AG04449 (cell line): ENCODE results near the gene MRM3.

Source experiments
- CTCF ChIA-PET: fragments of 350-600 bp; formaldehyde crosslinking; extraction: SDS; loops from one replicate; lab custom pipeline; 2021; ENCODE audit warnings: antibody characterized with exemption; lab: Yijun Ruan, JAX
- POLR2A ChIA-PET: fragments of 400-600, 350-600 bp; formaldehyde crosslinking; extraction: SDS; loops from one replicate; lab custom pipeline; 2020; ENCODE audit warnings: antibody characterized with exemption, inconsistent platforms; lab: Yijun Ruan, JAX
- DNase-seq: peaks from one replicate; pipeline ENCODE4 v3.0.0-alpha.2; 2010; ENCODE audit warnings: low read depth, low spot score
- H3K4me3 ChIP-seq: 2 replicates; pipeline ENCODE4 v1.5.1; 2011; ENCODE audit warnings: low read depth, mild to moderate bottlenecking, control low read depth, low read length
- CTCF ChIP-seq: IDR thresholded peaks from one replicate; pipeline ENCODE4 v1.5.1; 2011; ENCODE audit warnings: mild to moderate bottlenecking, moderate library complexity, low read length, control low read depth, inconsistent platforms; ENCODE audit not compliant: insufficient read depth; ENCODE audit errors: missing control alignments

The MRM3 gene

DNA sequence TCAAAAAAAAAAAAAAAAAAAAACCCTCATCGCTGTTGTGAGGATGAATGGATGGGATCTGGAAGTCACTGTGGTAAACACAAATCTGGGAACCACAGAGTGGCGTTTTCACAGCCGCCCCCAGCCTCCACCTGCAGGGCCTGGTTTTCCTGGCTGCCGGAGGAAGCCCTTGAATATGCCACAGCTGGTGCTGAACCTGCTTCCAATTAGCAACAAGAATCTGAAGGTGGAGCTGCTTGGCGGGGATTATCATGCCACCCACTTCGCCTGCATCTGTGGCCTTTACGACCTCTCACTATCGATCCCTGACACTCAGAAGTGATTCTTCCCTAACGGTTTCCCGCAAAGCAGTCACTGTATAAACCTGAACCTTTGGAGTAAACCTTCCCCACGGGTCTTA is 16.1 kb downstream of the MRM3 start:
- POLR2A ChIA-PET: no interaction called here
- DNase-seq: no peak
- CTCF ChIA-PET: interaction anchor here (0.9 to 9.3 kb wide), 7 partner anchors 45 to 386 kb away, joined by 3 to 157 read pairs (median 4); partner anchors contain the start of gene NXN
- TF ChIP-seq CTCF: no peak
- H3K4me3 ChIP-seq: no peak overlapping the region

GRCh38 chr17:799261-799660 is 17.1 kb downstream of the MRM3 start:
- no peak for TF ChIP-seq CTCF

GRCh38 chr17:800446-801242 is 18.5 kb downstream of the MRM3 start:
- no peak for TF ChIP-seq CTCF
- ChIA-PET CTCF (interaction anchor here (1.3 to 9.3 kb wide), 2 partner anchors 177 to 181 kb away, joined by 4 to 157 read pairs; partner anchors contain the start of gene NXN), POLR2A (no interaction called here)
- H3K4me3 ChIP-seq: no peak overlapping the region
- no peak for DNase-seq

More at GRCh38 chr17:799261-799660, 17.1 kb downstream of the MRM3 start:
- H3K4me3 ChIP-seq: no peak overlapping the region
- DNase-seq: no peak
- ChIA-PET CTCF (interaction anchor here (1.8 to 9.3 kb wide), 4 partner anchors 177 to 257 kb away, joined by 4 to 157 read pairs (median 6); partner anchors contain the start of gene NXN), POLR2A (no interaction called here)

- POLR2A ChIA-PET: interaction anchor here (0.7 kb wide), 1 partner anchor 18 kb away, joined by 3 read pairs; no protein-coding TSS in a partner anchor
- CTCF ChIA-PET: interaction anchor here (9.3 kb wide), 1 partner anchor 180 kb away, joined by 157 read pairs; the partner anchor contains the start of gene NXN
- TF ChIP-seq CTCF: no peak
- H3K4me3 ChIP-seq: no peak overlapping the region
- no peak for DNase-seq
These were observed 19.5 kb downstream of the MRM3 start for GRCh38 chr17:801660-802059.

DNA sequence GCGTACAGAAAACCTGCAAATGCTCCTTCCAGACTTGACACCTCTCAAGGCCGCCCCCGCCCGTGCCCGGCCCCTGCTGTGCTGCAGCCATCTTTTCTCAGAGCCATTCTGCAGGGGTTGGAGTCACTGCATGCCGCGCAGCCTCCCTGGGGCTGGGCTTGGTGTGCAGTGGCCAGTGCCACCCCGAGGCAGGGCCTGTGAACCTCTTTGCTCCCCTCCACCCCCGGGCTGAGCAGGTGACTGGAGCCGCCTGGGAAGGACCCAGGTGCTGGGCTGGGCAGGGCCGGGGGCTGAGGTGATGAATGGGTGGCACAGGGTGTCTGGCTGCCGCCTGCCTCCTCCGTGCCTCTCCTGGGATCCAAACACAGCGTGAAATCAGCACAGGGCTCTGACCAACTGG is 20.3 kb downstream of the MRM3 start:
- no peak for DNase-seq
- POLR2A ChIA-PET: interaction anchor here (0.7 kb wide), 1 partner anchor 17 kb away, joined by 3 read pairs; no protein-coding TSS in a partner anchor
- no peak overlapping the region for H3K4me3 ChIP-seq
- no peak for TF ChIP-seq CTCF
- CTCF ChIA-PET: interaction anchor here (9.3 kb wide), 1 partner anchor 179 kb away, joined by 157 read pairs; the partner anchor contains the start of gene NXN
